ENCODE data around the gene MTMR12.

Gene MTMR12

GRCh38 chr5:32353420-32353819, 40.7 kb upstream of the MTMR12 start:
- H3K79me2 ChIP-seq (ENCODE audit: control insufficient read depth, low read length) = no peaks in the 10 kb centered on the region
- H3K4me3 ChIP-seq (ENCODE audit: low read length) = no peak overlapping the region
- no peaks in the 10 kb centered on the region for H3K27me3 ChIP-seq (ENCODE audit: control insufficient read depth, low read length)
- H3K9me2 ChIP-seq (replicated peaks; ENCODE audit: control insufficient read depth, low read length) = no peaks in the 10 kb centered on the region
- no peak overlapping the region for H3K4me2 ChIP-seq (ENCODE audit: low read length)
- H3K36me3 ChIP-seq (ENCODE audit: control insufficient read depth, low read length) = peaks cover 16% of the 10 kb centered on the region
- H3F3A ChIP-seq (ENCODE audit: control insufficient read depth, insufficient read depth) = peaks cover 7% of the 10 kb centered on the region; the same call in 1 of the 2 replicates
- no peaks in the 10 kb centered on the region for H3K9me3 ChIP-seq (ENCODE audit: control insufficient read depth, insufficient read depth, low read length)
- TF ChIP-seq CTCF (IDR thresholded peaks at IDR 0.05; ENCODE audit: low read depth, low read length, poor library complexity, severe bottlenecking) (no peak), EZH2phosphoT487 (IDR thresholded peaks at IDR 0.05; ENCODE audit: borderline replicate concordance, low read length) (no peak)
- H3K4me1 ChIP-seq (ENCODE audit: control insufficient read depth, low read length) = no peaks in the 10 kb centered on the region
- no peaks in the 10 kb centered on the region for H4K20me1 ChIP-seq (ENCODE audit: control insufficient read depth, insufficient read depth, low read depth, low read length)
- H3K27ac ChIP-seq (ENCODE audit: low read depth, low read length) = no peak overlapping the region

GRCh38 chr5:32352685-32353084, 39.9 kb upstream of the MTMR12 start:
- Histone ChIP-seq H3K9me3 (ENCODE audit: control insufficient read depth, insufficient read depth, low read length) (no peaks in the 10 kb centered on the region), H3F3A (ENCODE audit: control insufficient read depth, insufficient read depth) (peaks cover 7% of the 10 kb centered on the region; the same call in 1 of the 2 replicates), H3K27ac (ENCODE audit: low read depth, low read length) (no peak overlapping the region), H3K79me2 (ENCODE audit: control insufficient read depth, low read length) (no peaks in the 10 kb centered on the region), H3K4me2 (ENCODE audit: low read length) (no peak overlapping the region), H3K4me1 (ENCODE audit: control insufficient read depth, low read length) (no peaks in the 10 kb centered on the region), H3K27me3 (ENCODE audit: control insufficient read depth, low read length) (no peaks in the 10 kb centered on the region), H4K20me1 (ENCODE audit: control insufficient read depth, insufficient read depth, low read depth, low read length) (no peaks in the 10 kb centered on the region), H3K9me2 (replicated peaks; ENCODE audit: control insufficient read depth, low read length) (no peaks in the 10 kb centered on the region), H3K36me3 (ENCODE audit: control insufficient read depth, low read length) (peaks cover 11% of the 10 kb centered on the region), H3K4me3 (ENCODE audit: low read length) (no peak overlapping the region)
- no peak for TF ChIP-seq EZH2phosphoT487 (IDR thresholded peaks at IDR 0.05; ENCODE audit: borderline replicate concordance, low read length)
- no peak for TF ChIP-seq CTCF (IDR thresholded peaks at IDR 0.05; ENCODE audit: low read depth, low read length, poor library complexity, severe bottlenecking)

- Histone ChIP-seq H3K27ac (ENCODE audit: low read depth, low read length) (no peak overlapping the region), H3K79me2 (ENCODE audit: control insufficient read depth, low read length) (no peaks in the 10 kb centered on the region), H3K4me1 (ENCODE audit: control insufficient read depth, low read length) (no peaks in the 10 kb centered on the region), H3K9me2 (replicated peaks; ENCODE audit: control insufficient read depth, low read length) (no peaks in the 10 kb centered on the region), H3F3A (ENCODE audit: control insufficient read depth, insufficient read depth) (no peaks in the 10 kb centered on the region), H3K4me3 (ENCODE audit: low read length) (no peak overlapping the region), H4K20me1 (ENCODE audit: control insufficient read depth, insufficient read depth, low read depth, low read length) (no peaks in the 10 kb centered on the region), H3K36me3 (ENCODE audit: control insufficient read depth, low read length) (no peaks in the 10 kb centered on the region), H3K9me3 (ENCODE audit: control insufficient read depth, insufficient read depth, low read length) (peaks cover 4% of the 10 kb centered on the region; the same call in 1 of the 2 replicates), H3K27me3 (ENCODE audit: control insufficient read depth, low read length) (no peaks in the 10 kb centered on the region), H3K4me2 (ENCODE audit: low read length) (no peak overlapping the region)
- no peak for TF ChIP-seq CTCF (IDR thresholded peaks at IDR 0.05; ENCODE audit: low read depth, low read length, poor library complexity, severe bottlenecking)
- TF ChIP-seq EZH2phosphoT487 (IDR thresholded peaks at IDR 0.05; ENCODE audit: borderline replicate concordance, low read length) = no peak
These were observed 34.1 kb upstream of the MTMR12 start for GRCh38 chr5:32346869-32347268.

All from DOHH2 (cell line).